Hypothalamus (tissue), 51 donors: Measurements from ENCODE around the gene TLE1.
A peak's percentile ranks its signal among the peaks of the same experiment; 100 is the strongest.
"Not testable (repeated sequence)": the region's sequence is repeated elsewhere in the genome, so short reads cannot be mapped to it uniquely, and the experiment has no call there.

ENCODE experiments used
- DNase-seq, 51 donors: peaks; one replicate each; lab custom pipeline; 2025; lab: John Stamatoyannopoulos, UW

Gene TLE1

DNA sequence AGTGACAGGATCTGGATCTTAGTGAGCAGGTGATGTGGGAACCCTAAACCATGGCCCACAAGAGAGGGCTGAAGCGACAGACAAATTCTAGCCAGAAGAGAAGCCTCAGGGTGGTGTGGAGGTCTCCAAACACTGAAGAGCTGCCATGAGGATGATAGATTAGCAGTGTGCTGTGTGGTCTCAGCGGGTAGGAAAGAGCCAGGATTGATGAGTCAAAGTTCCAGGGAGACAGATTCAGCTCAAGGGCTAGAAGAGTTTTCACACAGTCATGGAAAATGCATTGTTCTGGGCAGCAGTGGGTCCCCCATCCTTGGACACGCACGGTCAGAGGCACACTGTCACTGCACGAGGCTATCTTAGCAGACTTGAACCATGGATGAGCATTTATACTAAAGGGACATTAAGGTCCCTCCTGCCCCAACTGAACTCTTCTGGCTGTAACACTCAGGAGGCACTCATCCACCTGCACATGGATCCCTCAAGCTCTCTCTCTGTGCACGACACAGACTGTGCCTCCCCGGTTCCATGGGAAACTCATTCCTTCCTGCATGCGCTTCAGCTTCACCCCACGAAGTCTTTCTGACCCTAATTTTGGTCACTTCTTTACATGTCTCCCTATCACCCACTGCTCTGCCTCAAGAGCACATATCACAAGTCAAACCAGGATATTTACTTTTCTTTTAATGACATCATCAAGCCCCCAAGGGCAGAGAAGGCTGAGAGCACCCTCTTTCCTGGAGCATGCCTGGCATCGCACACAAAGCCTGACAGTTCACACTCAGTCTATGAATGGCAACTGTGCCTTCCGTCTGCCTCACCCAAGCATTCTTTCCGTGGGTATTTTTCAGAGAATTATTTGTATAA lies 84.8 kb downstream of the TLE1 start:
- DNase-seq: no peak

GRCh38 chr9:81602887-81603680 lies 86.3 kb downstream of the TLE1 start:
- no peak for DNase-seq

DNA sequence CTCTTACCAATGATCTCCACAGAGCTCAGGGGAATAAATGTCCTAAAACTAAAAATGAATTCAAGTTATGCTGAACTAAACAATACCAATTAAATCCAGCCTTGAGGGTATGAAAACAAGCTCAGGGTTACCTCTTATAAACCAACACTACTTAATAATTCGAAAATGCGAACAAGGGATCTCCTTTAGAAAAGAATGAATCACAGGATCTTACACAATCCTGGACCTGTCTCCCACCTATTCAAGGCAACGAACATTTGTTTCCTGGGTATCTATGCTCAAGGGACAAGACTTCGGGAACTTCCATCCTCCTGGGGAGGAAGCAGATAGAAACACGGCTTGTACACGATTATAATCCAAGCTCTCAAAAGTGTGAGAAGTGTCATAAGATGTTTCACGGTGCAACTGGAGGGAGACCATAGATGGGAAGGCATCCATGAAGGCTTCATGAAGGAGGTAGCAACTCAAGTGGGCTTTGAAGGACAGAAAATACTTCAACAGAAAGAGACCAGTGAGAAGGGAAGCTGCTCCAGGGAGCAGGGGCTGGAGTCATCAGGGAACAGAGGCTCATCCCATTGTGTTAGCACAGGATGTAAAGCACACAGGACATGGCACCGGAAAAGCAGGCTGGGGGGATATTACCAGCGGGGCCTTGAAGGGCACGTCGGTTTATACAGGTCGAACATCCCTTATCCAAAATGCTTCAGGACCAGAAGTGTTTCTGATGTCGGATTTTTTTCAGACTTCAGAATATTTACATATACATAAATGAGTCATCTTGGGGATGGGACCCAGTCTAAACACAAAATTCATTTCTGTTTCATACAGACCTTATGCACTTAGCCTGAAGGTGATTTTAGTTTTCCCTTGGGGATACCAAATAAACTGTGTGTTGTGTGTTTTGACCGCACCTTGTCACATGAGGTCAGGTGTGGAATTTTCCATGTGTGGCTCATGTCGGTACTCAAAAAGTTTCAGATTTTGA lies 87.4 kb downstream of the TLE1 start:
- no peak for DNase-seq

GRCh38 chr9:81600631-81601030 lies 88.7 kb downstream of the TLE1 start:
- DNase-seq: no peak

DNA sequence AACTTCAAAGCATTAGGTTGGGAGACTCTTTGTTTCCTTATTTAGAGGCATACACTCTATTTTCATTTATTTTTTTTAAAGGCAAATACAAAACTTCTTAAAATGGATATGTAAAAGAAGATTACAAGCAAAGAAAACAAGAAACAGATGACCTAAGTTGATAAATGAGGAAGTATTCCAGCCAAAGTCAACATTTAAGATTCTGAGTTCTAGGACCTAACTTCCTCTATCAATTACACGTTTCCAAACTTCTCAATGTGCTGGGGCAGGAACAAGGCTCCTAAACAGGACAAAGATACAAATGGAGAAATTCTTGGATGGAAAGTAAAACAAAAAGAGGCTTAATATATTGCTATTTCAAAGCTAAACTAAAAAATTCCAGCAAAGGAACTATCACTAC lies 89.5 kb downstream of the TLE1 start:
- no peak for DNase-seq

- no peak for DNase-seq
Observed at GRCh38 chr9:81598811-81599210, 90.5 kb downstream of the TLE1 start.

GRCh38 chr9:81598123-81598497 lies 91.2 kb downstream of the TLE1 start:
- DNase-seq: no peak

DNA sequence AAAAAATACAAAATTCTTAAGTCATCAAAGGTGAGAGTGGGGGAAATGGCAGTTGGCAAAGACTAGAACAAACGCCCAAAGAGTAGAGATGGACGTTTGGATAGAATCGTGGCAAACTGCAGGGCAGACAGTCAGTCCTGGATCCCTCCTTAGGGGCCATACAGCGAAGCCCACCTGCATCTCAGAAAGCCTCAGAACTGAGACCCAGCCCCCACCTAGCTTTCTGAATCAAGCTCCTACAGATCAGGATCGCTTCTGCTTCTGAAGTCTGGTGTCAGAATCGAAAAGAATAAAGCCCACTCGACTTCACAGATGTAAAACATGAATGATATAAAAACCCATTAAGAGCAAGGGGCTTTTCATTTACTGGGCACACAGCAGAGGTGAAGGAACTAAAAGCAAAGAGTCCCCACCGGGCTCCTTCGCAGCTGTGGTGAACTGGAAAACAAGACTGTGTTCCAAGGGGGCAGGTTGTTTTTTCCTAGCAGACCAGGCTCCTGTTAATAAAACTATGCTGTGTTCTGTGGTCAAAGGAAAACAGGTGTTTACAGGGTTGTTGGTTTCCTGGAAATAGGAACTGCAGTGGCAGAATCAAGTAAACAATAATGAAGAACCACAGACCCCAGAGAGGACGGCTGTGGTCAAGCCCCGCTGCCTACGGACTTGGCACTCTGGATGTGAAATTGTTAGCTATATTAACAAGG lies 91.8 kb downstream of the TLE1 start:
- no peak for DNase-seq

DNA sequence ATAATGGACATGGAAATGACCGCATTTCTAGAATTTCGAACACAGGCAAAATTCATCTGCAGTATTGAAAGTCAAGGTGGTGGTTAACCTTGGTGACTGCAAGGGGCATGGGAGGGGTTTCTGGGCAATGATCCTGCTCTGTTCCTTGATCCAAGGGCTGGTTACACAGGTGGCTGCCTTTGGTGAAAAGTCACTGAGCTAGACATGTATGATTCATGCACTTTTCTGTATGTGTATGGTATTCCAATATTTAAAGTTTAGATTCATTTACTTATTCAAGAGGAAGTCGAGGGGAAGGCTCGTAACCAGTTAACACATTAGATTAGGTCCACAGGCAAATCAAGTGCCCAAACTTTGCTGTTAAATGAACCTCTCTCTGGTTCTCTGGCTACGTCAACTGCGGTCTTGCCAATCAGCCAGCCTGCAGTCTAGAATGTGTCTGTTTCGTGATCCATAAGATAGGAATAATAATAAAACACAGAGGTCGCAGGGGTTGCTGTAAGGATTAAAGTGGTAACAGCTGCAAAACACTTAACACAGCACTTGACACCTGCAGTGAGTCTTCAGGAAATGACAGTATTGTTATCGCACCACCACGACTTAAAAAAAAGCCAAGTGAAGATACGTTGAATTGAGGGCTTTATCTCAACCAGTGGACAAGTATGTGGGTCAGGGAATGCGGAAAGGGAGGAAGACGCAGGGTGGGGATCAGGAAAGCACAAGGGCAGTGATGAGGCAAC lies 92.5 kb downstream of the TLE1 start:
- DNase-seq: no peak

DNA sequence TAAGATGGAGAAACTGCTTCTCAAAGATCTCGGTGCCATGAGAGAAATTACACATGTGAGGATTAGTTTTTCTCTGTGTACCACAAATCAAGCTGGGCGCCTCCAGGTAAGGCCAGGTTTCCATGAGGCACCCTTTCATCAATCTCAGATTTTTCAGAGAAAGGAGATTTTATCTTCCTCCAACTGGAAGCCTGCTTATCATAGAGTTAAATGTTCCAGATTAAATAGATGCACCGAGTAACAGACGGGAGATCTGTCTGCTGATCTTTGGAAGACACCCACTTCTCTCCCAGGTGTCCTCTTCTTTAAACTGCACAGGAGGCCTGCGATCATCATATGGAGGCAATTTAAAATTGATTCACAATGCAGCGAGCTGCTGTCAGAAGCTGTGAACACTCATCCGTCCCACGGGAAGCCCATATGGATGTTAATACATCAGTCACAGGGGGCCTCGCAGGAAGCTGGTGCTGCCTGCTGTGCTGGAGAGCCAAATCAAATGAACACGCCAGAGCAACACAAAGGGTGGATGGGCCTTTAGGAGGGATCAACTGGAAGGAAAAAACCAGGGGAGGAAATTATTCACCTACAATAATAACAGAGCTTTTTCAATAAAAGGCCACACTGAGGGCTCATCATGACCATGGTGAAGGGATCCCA lies 93.3 kb downstream of the TLE1 start:
- peak in 1 of 51 donors; percentile 13 for DNase-seq

DNA sequence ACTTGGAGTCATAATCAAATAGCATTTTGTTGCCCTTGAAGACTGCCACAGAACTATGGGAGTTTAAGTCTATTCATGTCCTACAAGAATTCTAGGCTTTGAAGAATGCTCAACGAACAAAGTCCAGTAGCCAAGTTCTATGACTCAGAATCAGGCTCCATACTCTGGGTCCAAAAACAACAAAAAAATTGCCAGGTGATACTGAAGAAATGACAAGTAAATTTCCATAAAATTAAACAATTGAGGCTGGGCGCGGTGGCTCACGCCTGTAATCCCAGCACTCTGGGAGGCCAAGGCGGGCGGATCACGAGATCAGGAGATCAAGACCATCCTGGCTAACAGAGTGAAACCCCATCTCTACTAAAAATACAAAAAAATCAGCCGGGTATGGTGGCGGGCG lies 94.1 kb downstream of the TLE1 start:
- DNase-seq: not testable (repeated sequence)

- no peak for DNase-seq
Observed at GRCh38 chr9:81594415-81594814, 94.9 kb downstream of the TLE1 start.

GRCh38 chr9:81592887-81593266 lies 96.5 kb downstream of the TLE1 start:
- peak in 13 of 51 donors; percentile 7 to 39 (median 12) for DNase-seq

DNA sequence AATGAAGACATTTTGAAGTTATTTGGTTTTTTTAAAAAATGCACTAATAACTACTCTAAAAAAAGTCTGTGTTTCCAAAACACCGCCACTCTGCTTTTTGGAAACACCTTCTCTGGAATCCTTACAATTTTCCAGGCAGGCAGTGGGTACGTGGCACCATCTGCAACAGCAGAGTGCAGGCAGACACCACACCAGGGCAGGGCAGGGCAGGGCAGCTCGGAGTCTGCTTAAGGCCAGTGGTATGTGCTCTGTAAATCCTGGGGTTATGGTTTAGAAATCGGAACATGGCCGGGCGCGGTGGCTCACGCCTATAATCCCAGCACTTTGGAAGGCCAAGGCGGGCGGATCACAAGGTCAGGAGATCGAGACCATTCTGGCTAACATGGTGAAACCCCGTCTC lies 97.6 kb downstream of the TLE1 start:
- no peak for DNase-seq

GRCh38 chr9:81590688-81591087 lies 98.7 kb downstream of the TLE1 start:
- DNase-seq: no peak

GRCh38 chr9:81589819-81590218 lies 99.5 kb downstream of the TLE1 start:
- no peak for DNase-seq

- DNase-seq: no peak
Observed at GRCh38 chr9:81589392-81589791, 100.0 kb downstream of the TLE1 start.

- DNase-seq: no peak
Observed at GRCh38 chr9:81588148-81588871, 101.0 kb downstream of the TLE1 start.
